Measurements from ENCODE around the gene KASH5.
A peak's percentile ranks its signal among the peaks of the same experiment; 100 is the strongest.

The KASH5 gene

GRCh38 chr19:49387936-49388372, at the start of gene KASH5:
Gene KASH5, plus strand, starts transcription at chr19:49388249. Its CDS starts 2,635 bp downstream, at chr19:49390884.
- no peak for DNase-seq

DNA sequence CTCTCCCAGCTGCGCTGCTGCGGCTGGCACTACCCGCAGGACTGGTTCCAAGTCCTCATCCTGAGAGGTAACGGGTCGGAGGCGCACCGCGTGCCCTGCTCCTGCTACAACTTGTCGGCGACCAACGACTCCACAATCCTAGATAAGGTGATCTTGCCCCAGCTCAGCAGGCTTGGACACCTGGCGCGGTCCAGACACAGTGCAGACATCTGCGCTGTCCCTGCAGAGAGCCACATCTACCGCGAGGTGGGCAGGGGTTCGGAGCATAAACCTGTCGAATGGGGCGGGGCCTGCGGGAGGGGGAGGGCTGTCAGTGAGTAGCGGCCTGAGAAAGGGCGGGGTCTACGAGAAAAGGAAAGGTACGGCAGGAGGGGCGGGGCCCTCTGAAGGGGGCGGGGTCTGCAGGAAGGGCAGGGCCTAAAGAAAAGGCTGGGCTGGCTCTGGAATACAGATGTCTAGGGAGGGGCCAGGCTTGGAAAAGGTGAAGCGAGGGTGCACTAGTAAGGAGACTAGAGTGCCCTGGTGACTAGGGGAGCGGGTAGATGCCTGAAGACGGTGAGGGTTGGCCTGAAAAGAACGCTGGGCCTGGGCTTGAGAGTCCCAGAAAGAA, 49.3 kb upstream of the KASH5 start:
- no peak for DNase-seq

DNA sequence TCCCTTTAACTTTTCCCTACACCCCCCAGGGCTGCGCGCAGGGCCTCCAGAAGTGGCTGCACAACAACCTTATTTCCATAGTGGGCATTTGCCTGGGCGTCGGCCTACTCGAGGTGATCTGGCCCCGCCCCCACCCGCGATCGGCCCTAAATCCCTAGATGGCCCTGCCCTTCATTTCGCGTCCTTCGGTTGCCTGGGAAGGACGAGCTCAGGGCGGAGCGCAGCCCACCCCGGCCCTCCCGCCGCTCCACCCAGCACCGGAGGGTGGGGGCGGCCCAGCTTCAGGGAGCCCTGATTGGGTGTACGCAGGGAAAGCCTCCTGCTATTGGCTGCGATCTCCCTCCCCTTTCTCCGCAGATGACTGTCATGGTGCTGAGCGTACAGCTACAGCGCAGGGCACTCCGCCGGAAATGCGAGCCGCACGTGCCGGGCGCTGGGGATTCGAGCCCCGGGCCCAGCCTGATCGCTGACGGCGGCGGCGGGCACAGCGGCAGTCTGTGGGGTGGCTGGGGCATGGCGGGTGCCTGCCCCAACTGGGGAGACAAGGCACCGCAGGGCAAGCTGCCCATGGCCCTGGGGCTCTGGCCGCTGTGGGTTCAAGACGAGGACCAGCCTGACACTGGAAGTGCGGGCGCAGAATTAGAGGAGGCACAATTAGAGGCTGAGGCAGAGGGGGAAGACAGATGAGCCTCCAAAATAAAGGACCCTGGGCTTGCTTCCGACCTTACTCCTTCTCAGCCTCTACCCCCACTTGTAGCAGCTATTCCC, 48.6 kb upstream of the KASH5 start:
- no peak for DNase-seq

GRCh38 chr19:49340069-49340864, 47.8 kb upstream of the KASH5 start:
- no peak for DNase-seq

- DNase-seq, result no peak
These were observed 47.0 kb upstream of the KASH5 start for GRCh38 chr19:49340865-49341718.

DNA sequence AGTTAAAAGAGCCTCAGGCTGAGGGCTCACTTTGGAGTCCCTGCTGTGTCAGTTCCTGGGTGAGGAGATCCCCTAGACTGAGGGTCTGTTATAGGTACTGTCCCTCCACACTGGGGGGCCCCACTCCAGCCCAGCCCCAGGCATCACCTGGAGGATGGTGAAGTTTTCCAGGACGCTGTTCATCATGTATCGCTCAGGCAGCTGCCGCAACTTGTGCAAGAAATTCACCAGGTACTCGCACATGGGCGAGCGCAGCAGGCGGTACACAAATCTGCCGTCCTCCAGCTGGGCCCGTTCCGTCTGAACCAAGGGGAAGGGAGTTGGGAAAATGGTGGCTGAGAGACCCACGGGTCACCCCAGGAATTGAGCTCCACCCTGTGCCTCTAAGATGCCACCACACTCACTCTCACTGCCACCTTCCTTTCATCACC, 45.7 kb upstream of the KASH5 start:
- DNase-seq, result no peak

DNA sequence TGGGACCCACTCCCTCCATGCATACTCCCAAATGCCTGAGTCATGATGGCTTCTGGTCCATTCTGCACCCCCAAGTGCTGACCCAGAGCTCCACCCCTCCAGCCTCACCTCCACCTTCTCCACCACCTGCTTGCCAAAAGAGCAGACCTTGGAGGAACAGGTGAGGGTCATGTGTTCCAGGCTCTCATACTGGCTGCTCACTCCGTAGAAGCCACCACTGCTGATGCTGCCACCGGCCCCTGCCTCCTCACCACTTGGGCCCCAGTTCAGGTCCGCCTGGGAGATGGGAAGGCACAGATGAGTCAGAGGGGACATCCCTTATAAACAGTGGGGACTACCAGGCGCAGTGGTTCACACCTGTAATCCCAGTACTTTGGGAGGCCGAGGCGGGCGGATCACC, 44.9 kb upstream of the KASH5 start:
- DNase-seq, result no peak

- DNase-seq, result no peak
These were observed 43.3 kb upstream of the KASH5 start for GRCh38 chr19:49344505-49345423.

DNA sequence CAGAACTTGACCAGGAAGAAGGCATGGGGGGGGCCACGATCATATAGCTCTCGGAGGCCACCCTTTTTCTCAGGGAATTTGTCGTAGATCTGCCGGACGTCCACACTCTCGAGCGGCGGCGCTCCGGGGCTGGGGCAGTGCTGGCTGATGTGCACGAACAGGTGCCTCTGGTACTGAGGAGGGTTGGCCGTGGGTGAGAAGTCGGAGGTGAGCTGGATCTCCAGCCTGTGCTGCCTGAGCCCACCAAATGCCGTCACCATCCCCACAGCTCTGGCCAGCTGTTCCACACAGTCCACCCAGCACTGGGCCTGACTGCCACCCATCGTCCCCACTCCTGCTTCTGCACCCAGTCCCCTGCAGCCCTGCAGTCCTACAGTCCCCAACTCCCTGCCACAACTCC, 40.9 kb upstream of the KASH5 start:
- no peak for DNase-seq

- peak in 1 of 2 experiments; percentile 55 for DNase-seq
These were observed 40.2 kb upstream of the KASH5 start for GRCh38 chr19:49347835-49348234.

- no peak for DNase-seq
These were observed 39.5 kb upstream of the KASH5 start for GRCh38 chr19:49348305-49349189.

- DNase-seq, result no peak
These were observed 38.5 kb upstream of the KASH5 start for GRCh38 chr19:49349567-49349966.

- peak; percentile 42 to 49 for DNase-seq
These were observed 32.1 kb upstream of the KASH5 start for GRCh38 chr19:49355909-49356353.

GRCh38 chr19:49356382-49356781, 31.7 kb upstream of the KASH5 start:
- DNase-seq, result no peak

- no peak for DNase-seq
These were observed 30.9 kb upstream of the KASH5 start for GRCh38 chr19:49357186-49357585.

- no peak for DNase-seq
These were observed 27.9 kb upstream of the KASH5 start for GRCh38 chr19:49359851-49360820.

DNA sequence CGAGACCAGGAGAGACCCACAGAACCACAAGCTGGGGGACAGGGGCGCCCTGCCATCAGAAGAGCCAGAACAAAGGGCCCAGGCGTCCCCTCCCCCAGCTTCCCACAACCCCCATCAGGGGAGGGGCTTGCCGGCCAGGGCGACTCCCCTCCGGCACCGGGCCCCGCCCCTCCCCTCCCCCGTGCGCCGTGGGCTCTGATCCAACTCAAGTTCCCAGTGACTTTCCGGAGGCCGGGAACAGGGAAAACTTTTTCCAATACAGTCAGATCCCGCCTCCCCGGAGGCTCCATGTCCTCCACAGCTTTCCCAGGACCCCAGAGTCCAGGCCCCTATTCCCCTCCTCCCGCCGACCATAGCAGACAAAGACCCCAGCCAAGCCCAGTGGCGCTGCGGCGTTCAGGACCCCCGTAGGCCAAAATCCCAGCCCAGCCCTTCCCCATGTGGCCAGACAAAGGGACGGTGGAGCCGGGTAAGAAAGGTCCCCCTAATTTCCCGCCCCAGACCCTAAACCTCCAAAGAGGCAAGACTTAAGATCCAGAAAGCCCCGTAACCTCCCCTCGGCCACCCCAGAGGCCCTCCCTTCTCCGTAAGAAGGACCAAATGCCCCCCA, 26.5 kb upstream of the KASH5 start:
- peak in 1 of 2 experiments; percentile 20 for DNase-seq

Measured in Kasumi-1 (cell line).